GM12878 (cell line): Measurements from ENCODE around the gene TUBA8. TPM values are rescaled to one million over a fixed set of nuclear protein-coding genes. Genes with fewer than 3 reads are reported as not detected.

Experiments
- ATF7 ChIP-seq: fragments of 450-650 bp; IDR thresholded peaks from 2 replicates; pipeline ENCODE4 v1.6.1; 2016; ENCODE audit warnings: low read depth, mild to moderate bottlenecking
- BMI1 ChIP-seq: fragments of 450-650 bp; IDR thresholded peaks from 2 replicates; pipeline ENCODE4 v1.6.1; 2016; ENCODE audit warnings: mild to moderate bottlenecking, moderate library complexity, borderline replicate concordance
- CHD1 ChIP-seq: IDR thresholded peaks from 2 replicates; pipeline ENCODE4 v1.6.1; 2012; ENCODE audit warnings: low read depth, low read length, improper control_type of control experiment
- EGR1 ChIP-seq, 2 experiments: IDR thresholded peaks; 1 replicate in 1 of 2; 2 replicates in 1 of 2; pipeline ENCODE4 v1.6.1; 2011 to 2012; ENCODE audit warnings: low read depth in 2 of 2, low read length in 2 of 2, borderline replicate concordance in 1 of 2, mild to moderate bottlenecking in 1 of 2, moderate library complexity in 1 of 2
- HDAC2 ChIP-seq: fragments of 200-600 bp; sonication (generic); IDR thresholded peaks from 2 replicates; pipeline ENCODE4 v1.6.1; 2017
- IKZF2 ChIP-seq, 2 experiments: fragments of 450-650 bp; IDR thresholded peaks; 2 replicates each; pipeline ENCODE4 v1.6.1; 2017; ENCODE audit warnings: mild to moderate bottlenecking in 2 of 2, moderate library complexity in 2 of 2
- MEF2A ChIP-seq: IDR thresholded peaks from 2 replicates; pipeline ENCODE4 v1.6.1; 2011; ENCODE audit warnings: low read depth, mild to moderate bottlenecking, low read length, moderate library complexity; ENCODE audit not compliant: insufficient read depth
- NFYB ChIP-seq: IDR thresholded peaks from 2 replicates; pipeline ENCODE4 v1.6.1; 2011; ENCODE audit warnings: low read depth, mild to moderate bottlenecking, low read length, improper control_type of control experiment, moderate library complexity; ENCODE audit not compliant: insufficient read depth
- NRF1 ChIP-seq: conservative IDR thresholded peaks from 2 replicates; pipeline ENCODE4 v1.6.1; 2011; ENCODE audit warnings: mild to moderate bottlenecking, low read depth, low read length, improper control_type of control experiment
- PAX8 ChIP-seq: fragments of 450-650 bp; IDR thresholded peaks from 2 replicates; pipeline ENCODE4 v1.6.1; 2017; ENCODE audit warnings: mild to moderate bottlenecking, moderate library complexity
- POLR2A ChIP-seq: IDR thresholded peaks from 2 replicates; pipeline ENCODE4 v1.6.1; 2011; ENCODE audit warnings: low read depth, mild to moderate bottlenecking, low read length
- RELA ChIP-seq: fragments of 450-650 bp; IDR thresholded peaks from 2 replicates; pipeline ENCODE4 v1.8.0; 2014; ENCODE audit warnings: borderline replicate concordance; ENCODE audit not compliant: partially characterized antibody
- RUNX3 ChIP-seq: IDR thresholded peaks from 2 replicates; pipeline ENCODE4 v1.6.1; 2012; ENCODE audit warnings: low read length, inconsistent platforms
- TCF3 ChIP-seq: IDR thresholded peaks from 2 replicates; pipeline ENCODE4 v1.6.1; 2012; ENCODE audit warnings: low read depth, mild to moderate bottlenecking, low read length, borderline replicate concordance; ENCODE audit not compliant: insufficient read depth
- WRNIP1 ChIP-seq: IDR thresholded peaks from 2 replicates; pipeline ENCODE4 v1.6.1; 2011; ENCODE audit warnings: low read depth, low read length, improper control_type of control experiment, borderline replicate concordance
- ZNF622 ChIP-seq: fragments of 450-650 bp; IDR thresholded peaks from 2 replicates; pipeline ENCODE4 v1.6.1; 2017; ENCODE audit warnings: mild to moderate bottlenecking, inconsistent platforms
- polyA plus RNA-seq, 11 experiments: library from polyadenylated mRNA; depleted of rRNA in 4 of 11; unstranded in 6 of 11; stranded (reverse) in 5 of 11; fragments of >200 nt; fragmentation: Nextera tagmentation in 4 of 11; fragmentation: Illumina TruSeq in 1 of 11; extraction: Ambion mirVana in 4 of 11; extraction: Trizol in 1 of 11; gene quantifications; 1 replicate in 1 of 11; 2 replicates in 10 of 11; pipeline versions ENCODE4 v1.2.1 to v1.2.3, GENCODE V29; 2011 to 2016; ENCODE audit warnings: inconsistent platforms in 2 of 11, missing spikeins in 2 of 11, low read depth in 1 of 11
- total RNA-seq, 4 experiments: library from RNA; depleted of rRNA in 3 of 4; stranded (reverse); fragments of >200 nt in 3 of 4; fragmentation: Illumina TruSeq in 1 of 4; extraction: Trizol in 1 of 4; gene quantifications; 2 replicates each; pipeline versions ENCODE4 v1.2.1 to v1.2.3, GENCODE V29; 2013 to 2021
- TF ChIP-seq, protein P1 (sequence below): IDR thresholded peaks from 2 replicates; pipeline ENCODE4 v1.6.1; 2012; ENCODE audit warnings: mild to moderate bottlenecking, low read depth, low read length
- TF ChIP-seq, protein P2 (sequence below): fragments of 150-350 bp; IDR thresholded peaks from 2 replicates; pipeline ENCODE4 v1.6.1; 2016; ENCODE audit warnings: low read depth, low read length
- TF ChIP-seq, protein P3 (sequence below): fragments of 450-650 bp; IDR thresholded peaks from 2 replicates; pipeline ENCODE4 v1.6.1; 2017; ENCODE audit warnings: mild to moderate bottlenecking, low read depth, inconsistent platforms; ENCODE audit not compliant: poor library complexity, severe bottlenecking
- TF ChIP-seq, protein P4 (sequence below): IDR thresholded peaks from 2 replicates; pipeline ENCODE4 v1.6.1; 2012; ENCODE audit warnings: low read depth, low read length, improper control_type of control experiment

Gene TUBA8
- total and polyA plus RNA-seq, 10 of the 15 experiments (the other 5 are each of a cell fraction or from before 2014, with no cell fraction given): 2.2 to 30.3 (median 21.0) TPM

DNA sequence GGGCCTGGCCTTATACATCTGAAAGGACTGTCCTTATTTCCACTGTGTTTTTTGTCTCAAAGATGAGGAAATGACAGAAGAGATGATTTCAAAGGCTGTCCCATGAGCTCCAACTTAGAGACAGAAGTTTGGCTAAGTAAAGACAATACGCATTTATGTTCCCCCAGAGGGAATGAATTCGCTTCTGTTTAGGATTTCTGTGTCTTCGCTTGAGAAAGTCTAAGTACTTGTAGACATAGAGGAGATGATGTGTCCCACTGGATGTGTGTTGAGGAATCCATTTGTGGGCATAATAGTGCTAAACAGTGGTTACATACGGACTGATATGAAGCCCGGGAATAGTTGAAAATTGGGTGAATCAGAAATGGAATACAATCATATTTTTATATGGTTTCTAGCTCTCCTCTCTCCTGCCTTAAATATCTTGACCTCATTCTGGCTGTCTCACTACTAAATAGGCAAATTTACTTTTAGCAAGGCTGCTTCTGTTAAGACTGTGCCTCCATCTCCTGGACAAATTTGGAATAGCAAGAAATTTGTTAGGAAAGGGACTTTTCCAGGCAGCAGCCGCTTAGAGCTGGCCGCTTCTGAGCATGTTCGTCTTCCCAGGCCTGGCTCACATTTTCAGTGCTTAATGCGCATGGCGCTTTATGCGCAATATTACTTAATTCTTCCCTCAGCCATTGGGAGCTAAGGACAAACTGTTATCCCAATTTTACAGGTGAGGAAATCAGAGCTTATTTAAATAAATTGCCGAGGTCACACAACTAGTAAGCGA lies 34.7 kb upstream of the TUBA8 start (continued):
- TF ChIP-seq, protein P1, sequence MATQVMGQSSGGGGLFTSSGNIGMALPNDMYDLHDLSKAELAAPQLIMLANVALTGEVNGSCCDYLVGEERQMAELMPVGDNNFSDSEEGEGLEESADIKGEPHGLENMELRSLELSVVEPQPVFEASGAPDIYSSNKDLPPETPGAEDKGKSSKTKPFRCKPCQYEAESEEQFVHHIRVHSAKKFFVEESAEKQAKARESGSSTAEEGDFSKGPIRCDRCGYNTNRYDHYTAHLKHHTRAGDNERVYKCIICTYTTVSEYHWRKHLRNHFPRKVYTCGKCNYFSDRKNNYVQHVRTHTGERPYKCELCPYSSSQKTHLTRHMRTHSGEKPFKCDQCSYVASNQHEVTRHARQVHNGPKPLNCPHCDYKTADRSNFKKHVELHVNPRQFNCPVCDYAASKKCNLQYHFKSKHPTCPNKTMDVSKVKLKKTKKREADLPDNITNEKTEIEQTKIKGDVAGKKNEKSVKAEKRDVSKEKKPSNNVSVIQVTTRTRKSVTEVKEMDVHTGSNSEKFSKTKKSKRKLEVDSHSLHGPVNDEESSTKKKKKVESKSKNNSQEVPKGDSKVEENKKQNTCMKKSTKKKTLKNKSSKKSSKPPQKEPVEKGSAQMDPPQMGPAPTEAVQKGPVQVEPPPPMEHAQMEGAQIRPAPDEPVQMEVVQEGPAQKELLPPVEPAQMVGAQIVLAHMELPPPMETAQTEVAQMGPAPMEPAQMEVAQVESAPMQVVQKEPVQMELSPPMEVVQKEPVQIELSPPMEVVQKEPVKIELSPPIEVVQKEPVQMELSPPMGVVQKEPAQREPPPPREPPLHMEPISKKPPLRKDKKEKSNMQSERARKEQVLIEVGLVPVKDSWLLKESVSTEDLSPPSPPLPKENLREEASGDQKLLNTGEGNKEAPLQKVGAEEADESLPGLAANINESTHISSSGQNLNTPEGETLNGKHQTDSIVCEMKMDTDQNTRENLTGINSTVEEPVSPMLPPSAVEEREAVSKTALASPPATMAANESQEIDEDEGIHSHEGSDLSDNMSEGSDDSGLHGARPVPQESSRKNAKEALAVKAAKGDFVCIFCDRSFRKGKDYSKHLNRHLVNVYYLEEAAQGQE: no peak
- TF ChIP-seq ATF7 (0 out of 2 replicates have a peak, but pooled peaks have one; percentile 41), WRNIP1 (no peak), ZNF622 (no peak), HDAC2 (no peak), MEF2A (no peak), RELA (no peak), BMI1 (no peak), TCF3 (no peak), IKZF2 (IDR thresholded peaks at IDR 0.05) (peak in 1 of 2 experiments; percentile 20; a peak in 2 of 4 replicates), NRF1 (no peak), NFYB (no peak), RUNX3 (no peak), POLR2A (no peak), EGR1 (IDR thresholded peaks at IDR 0.05; ENCODE audit: borderline replicate concordance in 1 of 2, low read depth in 2 of 2, low read length in 2 of 2) (no peak), CHD1 (no peak), PAX8 (no peak)
- TF ChIP-seq, protein P2, sequence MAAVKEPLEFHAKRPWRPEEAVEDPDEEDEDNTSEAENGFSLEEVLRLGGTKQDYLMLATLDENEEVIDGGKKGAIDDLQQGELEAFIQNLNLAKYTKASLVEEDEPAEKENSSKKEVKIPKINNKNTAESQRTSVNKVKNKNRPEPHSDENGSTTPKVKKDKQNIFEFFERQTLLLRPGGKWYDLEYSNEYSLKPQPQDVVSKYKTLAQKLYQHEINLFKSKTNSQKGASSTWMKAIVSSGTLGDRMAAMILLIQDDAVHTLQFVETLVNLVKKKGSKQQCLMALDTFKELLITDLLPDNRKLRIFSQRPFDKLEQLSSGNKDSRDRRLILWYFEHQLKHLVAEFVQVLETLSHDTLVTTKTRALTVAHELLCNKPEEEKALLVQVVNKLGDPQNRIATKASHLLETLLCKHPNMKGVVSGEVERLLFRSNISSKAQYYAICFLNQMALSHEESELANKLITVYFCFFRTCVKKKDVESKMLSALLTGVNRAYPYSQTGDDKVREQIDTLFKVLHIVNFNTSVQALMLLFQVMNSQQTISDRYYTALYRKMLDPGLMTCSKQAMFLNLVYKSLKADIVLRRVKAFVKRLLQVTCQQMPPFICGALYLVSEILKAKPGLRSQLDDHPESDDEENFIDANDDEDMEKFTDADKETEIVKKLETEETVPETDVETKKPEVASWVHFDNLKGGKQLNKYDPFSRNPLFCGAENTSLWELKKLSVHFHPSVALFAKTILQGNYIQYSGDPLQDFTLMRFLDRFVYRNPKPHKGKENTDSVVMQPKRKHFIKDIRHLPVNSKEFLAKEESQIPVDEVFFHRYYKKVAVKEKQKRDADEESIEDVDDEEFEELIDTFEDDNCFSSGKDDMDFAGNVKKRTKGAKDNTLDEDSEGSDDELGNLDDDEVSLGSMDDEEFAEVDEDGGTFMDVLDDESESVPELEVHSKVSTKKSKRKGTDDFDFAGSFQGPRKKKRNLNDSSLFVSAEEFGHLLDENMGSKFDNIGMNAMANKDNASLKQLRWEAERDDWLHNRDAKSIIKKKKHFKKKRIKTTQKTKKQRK: no peak
- TF ChIP-seq, protein P3, sequence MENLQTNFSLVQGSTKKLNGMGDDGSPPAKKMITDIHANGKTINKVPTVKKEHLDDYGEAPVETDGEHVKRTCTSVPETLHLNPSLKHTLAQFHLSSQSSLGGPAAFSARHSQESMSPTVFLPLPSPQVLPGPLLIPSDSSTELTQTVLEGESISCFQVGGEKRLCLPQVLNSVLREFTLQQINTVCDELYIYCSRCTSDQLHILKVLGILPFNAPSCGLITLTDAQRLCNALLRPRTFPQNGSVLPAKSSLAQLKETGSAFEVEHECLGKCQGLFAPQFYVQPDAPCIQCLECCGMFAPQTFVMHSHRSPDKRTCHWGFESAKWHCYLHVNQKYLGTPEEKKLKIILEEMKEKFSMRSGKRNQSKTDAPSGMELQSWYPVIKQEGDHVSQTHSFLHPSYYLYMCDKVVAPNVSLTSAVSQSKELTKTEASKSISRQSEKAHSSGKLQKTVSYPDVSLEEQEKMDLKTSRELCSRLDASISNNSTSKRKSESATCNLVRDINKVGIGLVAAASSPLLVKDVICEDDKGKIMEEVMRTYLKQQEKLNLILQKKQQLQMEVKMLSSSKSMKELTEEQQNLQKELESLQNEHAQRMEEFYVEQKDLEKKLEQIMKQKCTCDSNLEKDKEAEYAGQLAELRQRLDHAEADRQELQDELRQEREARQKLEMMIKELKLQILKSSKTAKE: peak; percentile 51
- TF ChIP-seq, protein P4, sequence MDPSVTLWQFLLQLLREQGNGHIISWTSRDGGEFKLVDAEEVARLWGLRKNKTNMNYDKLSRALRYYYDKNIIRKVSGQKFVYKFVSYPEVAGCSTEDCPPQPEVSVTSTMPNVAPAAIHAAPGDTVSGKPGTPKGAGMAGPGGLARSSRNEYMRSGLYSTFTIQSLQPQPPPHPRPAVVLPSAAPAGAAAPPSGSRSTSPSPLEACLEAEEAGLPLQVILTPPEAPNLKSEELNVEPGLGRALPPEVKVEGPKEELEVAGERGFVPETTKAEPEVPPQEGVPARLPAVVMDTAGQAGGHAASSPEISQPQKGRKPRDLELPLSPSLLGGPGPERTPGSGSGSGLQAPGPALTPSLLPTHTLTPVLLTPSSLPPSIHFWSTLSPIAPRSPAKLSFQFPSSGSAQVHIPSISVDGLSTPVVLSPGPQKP: no peak
